Lower leg skin (tissue), 4 donors: ENCODE data around the gene HPN. TPM values are rescaled to one million over a fixed set of nuclear protein-coding genes. Genes with fewer than 3 reads are reported as not detected.
"Not testable (repeated sequence)": the region's sequence is repeated elsewhere in the genome, so short reads cannot be mapped to it uniquely, and the experiment has no call there.

ENCODE experiments used
- DNase-seq, 2 donors: peaks; one replicate each; pipeline ENCODE4 v3.0.0-alpha.2; 2019; ENCODE audit warnings: low spot score in 2 of 2
- H3K4me3 ChIP-seq: fragments of 200-600 bp; sonication (generic); 2 replicates; pipeline ENCODE4 v1.5.1; 2017; ENCODE audit warnings: mild to moderate bottlenecking, low read depth; ENCODE audit not compliant: poor library complexity, severe bottlenecking
- POLR2A ChIP-seq, 2 donors: fragments of 450-650 bp; IDR thresholded peaks; one replicate each; pipeline ENCODE4 v1.6.1; 2016 to 2017; ENCODE audit warnings: antibody characterized with exemption in 2 of 2, mild to moderate bottlenecking in 1 of 2, moderate library complexity in 1 of 2
- WGBS, 2 donors: methylation state at CpG; one replicate each; pipeline ENCODE4 v1.1.5; 2018; 5-methylcytosine and 5-hydroxymethylcytosine counted together
- intact Hi-C: fragments of 100-400 bp; cut with DNase I; formaldehyde crosslinking; loops from one replicate; pipeline ENCODE4 v1.15.0; 2023; ENCODE audit warnings: low total_unique reads
- total RNA-seq, 4 donors: library from RNA; depleted of rRNA; stranded (reverse); fragments of >200 nt; gene quantifications; one replicate each; pipeline ENCODE4 v1.1.0, GENCODE V29; 2016
- TF ChIP-seq, protein P1 (sequence below), 3 donors: fragments of 450-650 bp; IDR thresholded peaks; one replicate each; pipeline ENCODE4 v1.5.1; 2016; ENCODE audit warnings: antibody characterized with exemption in 3 of 3, mild to moderate bottlenecking in 3 of 3, moderate library complexity in 2 of 3

HPN gene
- total RNA-seq, 4 donors from 2014 or later = 0.45 to 2.0 (median 1.3) TPM; not detected in 1

GRCh38 chr19:35044317-35045117 is 3.0 kb downstream of the HPN start:
- no peak for DNase-seq
- no peak for TF ChIP-seq POLR2A (IDR thresholded peaks at IDR 0.05)
- TF ChIP-seq, protein P1, sequence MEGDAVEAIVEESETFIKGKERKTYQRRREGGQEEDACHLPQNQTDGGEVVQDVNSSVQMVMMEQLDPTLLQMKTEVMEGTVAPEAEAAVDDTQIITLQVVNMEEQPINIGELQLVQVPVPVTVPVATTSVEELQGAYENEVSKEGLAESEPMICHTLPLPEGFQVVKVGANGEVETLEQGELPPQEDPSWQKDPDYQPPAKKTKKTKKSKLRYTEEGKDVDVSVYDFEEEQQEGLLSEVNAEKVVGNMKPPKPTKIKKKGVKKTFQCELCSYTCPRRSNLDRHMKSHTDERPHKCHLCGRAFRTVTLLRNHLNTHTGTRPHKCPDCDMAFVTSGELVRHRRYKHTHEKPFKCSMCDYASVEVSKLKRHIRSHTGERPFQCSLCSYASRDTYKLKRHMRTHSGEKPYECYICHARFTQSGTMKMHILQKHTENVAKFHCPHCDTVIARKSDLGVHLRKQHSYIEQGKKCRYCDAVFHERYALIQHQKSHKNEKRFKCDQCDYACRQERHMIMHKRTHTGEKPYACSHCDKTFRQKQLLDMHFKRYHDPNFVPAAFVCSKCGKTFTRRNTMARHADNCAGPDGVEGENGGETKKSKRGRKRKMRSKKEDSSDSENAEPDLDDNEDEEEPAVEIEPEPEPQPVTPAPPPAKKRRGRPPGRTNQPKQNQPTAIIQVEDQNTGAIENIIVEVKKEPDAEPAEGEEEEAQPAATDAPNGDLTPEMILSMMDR (IDR thresholded peaks at IDR 0.05) = peak in 1 of 3 donors; percentile 84
- no peak overlapping the region for H3K4me3 ChIP-seq
- 62 to 64% methylated on average over 9 of the region's 9 CpGs for WGBS, 2 donors
- intact Hi-C loops = no loop called here

GRCh38 chr19:35045667-35046300 is 4.3 kb downstream of the HPN start:
- intact Hi-C loops = no loop called here
- WGBS, 2 donors = 50 to 51% methylated on average over 10 of the region's 10 CpGs
- no peak for TF ChIP-seq POLR2A (IDR thresholded peaks at IDR 0.05)
- TF ChIP-seq, protein P1 (IDR thresholded peaks at IDR 0.05) = no peak
- DNase-seq = no peak
- H3K4me3 ChIP-seq = no peak overlapping the region

- TF ChIP-seq, protein P1 (IDR thresholded peaks at IDR 0.05) = no peak
- no peak for TF ChIP-seq POLR2A (IDR thresholded peaks at IDR 0.05)
- no peak for DNase-seq
- 88 to 90% methylated on average over 5 of the region's 5 CpGs for WGBS, 2 donors
- no peak overlapping the region for H3K4me3 ChIP-seq
- intact Hi-C loops = no loop called here
Observed at GRCh38 chr19:35046461-35046860, 4.9 kb downstream of the HPN start.

GRCh38 chr19:35048911-35049411 is 7.4 kb downstream of the HPN start:
- no peak for DNase-seq
- intact Hi-C loops = no loop called here
- 49 to 61% methylated on average over 8 to 12 of the region's 12 CpGs for WGBS, 2 donors
- TF ChIP-seq POLR2A (IDR thresholded peaks at IDR 0.05) = no peak
- TF ChIP-seq, protein P1 (IDR thresholded peaks at IDR 0.05) = no peak
- H3K4me3 ChIP-seq = no peak overlapping the region

DNA sequence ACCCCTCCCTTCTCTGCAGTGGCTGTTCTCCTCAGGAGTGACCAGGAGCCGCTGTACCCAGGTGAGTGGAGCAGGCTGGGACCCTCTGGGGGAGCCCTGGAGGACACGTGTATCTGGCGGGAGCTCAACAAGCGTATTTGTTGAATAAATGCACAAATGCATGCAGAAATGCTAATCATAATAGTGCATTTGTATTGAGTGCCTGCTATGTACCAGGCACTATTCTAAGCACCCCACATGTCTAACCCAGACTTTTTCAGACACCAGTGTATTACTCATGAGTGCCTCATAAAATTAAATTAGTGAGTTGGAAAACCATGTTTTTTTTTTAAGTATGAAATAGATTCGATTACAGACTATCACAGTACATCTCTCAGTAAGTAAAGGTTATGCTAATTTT is 7.9 kb downstream of the HPN start:
- no peak overlapping the region for H3K4me3 ChIP-seq
- intact Hi-C loops = no loop called here
- no peak for DNase-seq
- 66 to 70% methylated on average over 5 of the region's 5 CpGs for WGBS, 2 donors
- TF ChIP-seq, protein P1 (IDR thresholded peaks at IDR 0.05) = no peak
- TF ChIP-seq POLR2A (IDR thresholded peaks at IDR 0.05) = no peak

DNA sequence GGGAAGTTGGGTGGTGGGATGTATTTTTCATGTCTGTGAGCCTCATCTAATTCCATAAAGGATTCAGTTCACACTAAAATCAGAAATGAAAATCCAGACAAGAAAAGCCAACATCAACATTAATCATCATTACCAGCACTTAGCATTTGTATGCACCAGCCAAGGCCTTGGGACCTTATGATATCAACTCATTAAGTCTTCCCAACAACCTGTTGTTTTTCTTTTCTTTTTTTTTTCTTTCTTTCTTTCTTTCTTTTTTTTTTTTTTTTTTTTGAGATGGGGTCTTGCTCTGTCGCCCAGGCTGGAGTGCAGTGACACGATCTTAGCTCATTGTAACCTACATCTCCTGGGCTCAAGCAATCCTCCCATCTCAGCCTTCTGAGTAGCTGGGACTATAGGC is 9.1 kb downstream of the HPN start:
- WGBS, 2 donors = 96 to 98% methylated on average over 2 of the region's 2 CpGs
- intact Hi-C loops, H3K4me3 ChIP-seq, DNase-seq: not testable (repeated sequence)

DNA sequence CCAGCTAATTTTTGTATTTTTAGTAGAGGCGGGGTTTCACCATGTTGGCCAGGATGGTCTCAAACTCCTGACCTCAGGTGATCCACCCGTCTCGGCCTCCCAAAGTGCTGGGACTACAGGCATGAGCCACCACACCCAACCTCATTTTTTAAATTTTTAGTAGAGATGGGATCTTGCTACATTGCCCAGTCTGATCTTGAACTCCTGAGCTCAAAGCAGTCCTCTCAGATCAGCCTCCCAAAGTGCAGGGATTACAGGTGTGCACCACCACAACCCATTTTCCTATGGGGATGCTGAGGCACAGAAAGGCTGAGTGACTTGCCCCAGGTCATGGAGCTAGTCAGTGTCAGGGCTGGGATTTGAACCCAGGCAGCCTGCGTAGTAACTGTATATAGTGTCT is 9.7 kb downstream of the HPN start:
- DNase-seq, H3K4me3 ChIP-seq, intact Hi-C loops: not testable (repeated sequence)
- WGBS, 2 donors = 94 to 100% methylated on average over 4 of the region's 4 CpGs
